OCI-M2 (cell line): ENCODE results near the gene USP11.

Experiments used
- DNase-seq: peaks from one replicate; lab custom pipeline; 2025; ENCODE audit not compliant: unreplicated experiment; lab: John Stamatoyannopoulos, UW

The USP11 gene

GRCh38 chrX:47202877-47203276 lies 29.9 kb upstream of the USP11 start:
- no peak for DNase-seq

- no peak for DNase-seq
Observed at GRCh38 chrX:47204970-47205369, 27.8 kb upstream of the USP11 start.

- DNase-seq, result no peak
Observed at GRCh38 chrX:47206316-47206715, 26.5 kb upstream of the USP11 start.

- no peak for DNase-seq
Observed at GRCh38 chrX:47208108-47208507, 24.7 kb upstream of the USP11 start.

GRCh38 chrX:47209508-47210238 lies 23.1 kb upstream of the USP11 start:
- DNase-seq, result no peak

- no peak for DNase-seq
Observed at GRCh38 chrX:47210661-47211425, 22.0 kb upstream of the USP11 start.

GRCh38 chrX:47212381-47213293 lies 20.2 kb upstream of the USP11 start:
- no peak for DNase-seq

- DNase-seq, result no peak
Observed at GRCh38 chrX:47214435-47215077, 18.3 kb upstream of the USP11 start.

GRCh38 chrX:47215291-47215900 lies 17.4 kb upstream of the USP11 start:
- DNase-seq, result no peak

- no peak for DNase-seq
Observed at GRCh38 chrX:47216393-47216925, 16.4 kb upstream of the USP11 start.

- DNase-seq, result no peak
Observed at GRCh38 chrX:47217121-47217851, 15.5 kb upstream of the USP11 start.

- DNase-seq, result peak; percentile 96
Observed at GRCh38 chrX:47217852-47218279, 14.9 kb upstream of the USP11 start.

- no peak for DNase-seq
Observed at GRCh38 chrX:47218280-47218919, 14.4 kb upstream of the USP11 start, which contains the start of gene CDK16. CDK16 (plus strand) TSS chrX:47218681; CDS start chrX:47223558, 4,877 bp downstream.

- DNase-seq, result no peak
Observed at GRCh38 chrX:47218920-47219815, 13.6 kb upstream of the USP11 start.

- no peak for DNase-seq
Observed at GRCh38 chrX:47221756-47222155, 11.1 kb upstream of the USP11 start.

- DNase-seq, result no peak
Observed at GRCh38 chrX:47222751-47223350, 10.0 kb upstream of the USP11 start.

GRCh38 chrX:47223476-47224250 lies 9.1 kb upstream of the USP11 start:
- no peak for DNase-seq
